Measurements from ENCODE around the gene ZDHHC18. TPM values are rescaled to one million over a fixed set of nuclear protein-coding genes. Genes with fewer than 3 reads are reported as not detected.
A peak's percentile ranks its signal among the peaks of the same experiment; 100 is the strongest.

Gene ZDHHC18
- total RNA-seq, 2 experiments from 2014 or later = 18.2 to 19.5 TPM

DNA sequence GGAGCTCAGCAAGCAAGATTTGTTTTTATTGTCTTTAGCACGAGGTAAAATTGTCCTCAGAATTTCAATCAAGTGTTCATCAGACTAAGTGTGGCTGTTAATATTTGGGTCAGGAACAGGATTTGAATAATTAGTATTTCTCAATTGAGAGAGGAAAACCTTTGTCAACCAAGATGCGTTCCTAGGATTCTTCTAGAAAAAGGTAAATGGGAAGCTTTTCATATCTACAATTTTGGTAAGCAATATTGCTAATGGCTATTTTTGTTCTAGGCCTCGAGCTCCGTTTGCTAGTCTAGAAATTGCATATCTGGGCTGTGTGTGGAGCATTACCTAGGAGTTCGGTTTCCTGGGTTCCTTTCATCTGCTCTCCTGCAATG is 42.9 kb upstream of the ZDHHC18 start:
- H3K4me3 ChIP-seq (ENCODE audit: low read depth, low read length, poor library complexity, severe bottlenecking) = no peak overlapping the region
- no peaks in the 10 kb centered on the region for H3K9me3 ChIP-seq (ENCODE audit: low read length)
- peaks cover 58% of the 10 kb centered on the region for H3K36me3 ChIP-seq (ENCODE audit: insufficient read depth, low read length)
- H3K79me2 ChIP-seq (ENCODE audit: insufficient read depth, low read depth, low read length) = no peaks in the 10 kb centered on the region
- CTCF ChIA-PET (ENCODE audit: unreplicated experiment) = interaction anchor here (0.6 kb wide), 1 partner anchor 76 kb away, joined by 3 read pairs; no protein-coding TSS in a partner anchor
- TF ChIP-seq EZH2phosphoT487 (IDR thresholded peaks at IDR 0.05; ENCODE audit: borderline replicate concordance, low read depth, low read length) = no peak
- TF ChIP-seq, protein P1, sequence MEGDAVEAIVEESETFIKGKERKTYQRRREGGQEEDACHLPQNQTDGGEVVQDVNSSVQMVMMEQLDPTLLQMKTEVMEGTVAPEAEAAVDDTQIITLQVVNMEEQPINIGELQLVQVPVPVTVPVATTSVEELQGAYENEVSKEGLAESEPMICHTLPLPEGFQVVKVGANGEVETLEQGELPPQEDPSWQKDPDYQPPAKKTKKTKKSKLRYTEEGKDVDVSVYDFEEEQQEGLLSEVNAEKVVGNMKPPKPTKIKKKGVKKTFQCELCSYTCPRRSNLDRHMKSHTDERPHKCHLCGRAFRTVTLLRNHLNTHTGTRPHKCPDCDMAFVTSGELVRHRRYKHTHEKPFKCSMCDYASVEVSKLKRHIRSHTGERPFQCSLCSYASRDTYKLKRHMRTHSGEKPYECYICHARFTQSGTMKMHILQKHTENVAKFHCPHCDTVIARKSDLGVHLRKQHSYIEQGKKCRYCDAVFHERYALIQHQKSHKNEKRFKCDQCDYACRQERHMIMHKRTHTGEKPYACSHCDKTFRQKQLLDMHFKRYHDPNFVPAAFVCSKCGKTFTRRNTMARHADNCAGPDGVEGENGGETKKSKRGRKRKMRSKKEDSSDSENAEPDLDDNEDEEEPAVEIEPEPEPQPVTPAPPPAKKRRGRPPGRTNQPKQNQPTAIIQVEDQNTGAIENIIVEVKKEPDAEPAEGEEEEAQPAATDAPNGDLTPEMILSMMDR (conservative IDR thresholded peaks at IDR 0.05; ENCODE audit: low read length) = no peak
- no peak overlapping the region for H3K4me2 ChIP-seq (ENCODE audit: low read length)
- no peak for DNase-seq (ENCODE audit: low spot score)
- BruUV-seq (replicated peaks) = no TSS peak
- H2AFZ ChIP-seq (ENCODE audit: low read length) = no peak overlapping the region
- H3K9me2 ChIP-seq (ENCODE audit: insufficient read depth, low read length) = no peaks in the 10 kb centered on the region
- intact Hi-C loops (cut with micrococcal nuclease; ENCODE audit: unreplicated experiment) = no loop called here
- H3K27ac ChIP-seq (ENCODE audit: low read depth, low read length, poor library complexity, severe bottlenecking) = no peak overlapping the region
- no peaks in the 10 kb centered on the region for H4K20me1 ChIP-seq (ENCODE audit: insufficient read depth, low read length)
- H3K4me1 ChIP-seq (ENCODE audit: insufficient read depth, low read length, poor library complexity, severe bottlenecking) = peaks cover 29% of the 10 kb centered on the region
- POLR2A ChIA-PET = no interaction called here

DNA sequence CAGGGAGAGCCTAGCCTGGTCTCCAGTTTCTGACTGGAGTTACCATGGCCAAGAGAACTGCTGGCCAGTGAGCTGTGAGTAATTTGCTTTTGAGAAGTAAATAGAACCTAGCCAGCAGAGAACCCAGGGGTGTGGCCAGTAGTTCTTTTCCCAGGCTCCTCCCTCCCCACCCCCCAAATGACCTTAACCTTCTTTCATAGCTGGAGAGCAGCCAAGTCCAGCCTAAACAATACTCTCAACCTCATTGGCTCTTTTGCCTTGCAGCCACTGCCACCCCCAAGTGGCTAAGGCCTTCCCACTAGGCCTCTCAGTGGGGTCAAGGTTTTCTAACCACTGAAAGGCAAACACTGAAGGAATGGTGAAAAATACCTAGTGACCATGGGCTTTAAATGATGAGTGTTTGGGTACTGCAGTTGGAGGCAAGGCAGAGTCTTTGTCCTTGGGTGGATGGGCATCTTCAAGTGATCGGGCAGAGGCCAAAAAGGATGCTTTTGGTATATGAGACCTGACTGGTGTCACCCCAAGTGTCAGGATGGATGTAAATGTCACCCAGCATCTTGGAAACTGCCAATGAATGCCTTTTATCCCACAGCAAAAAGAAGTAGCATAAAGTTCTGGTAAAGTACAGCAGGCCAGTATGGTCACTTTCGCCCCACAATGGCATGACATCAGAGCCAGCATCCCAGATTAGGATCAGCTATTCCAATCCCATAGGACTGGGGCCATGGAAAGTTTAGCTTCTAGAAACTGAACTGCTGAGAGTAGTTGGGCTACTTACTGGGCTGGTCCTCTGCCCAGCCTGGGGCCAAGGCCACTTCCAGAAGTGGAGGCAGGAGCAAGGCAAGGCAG is 42.2 kb upstream of the ZDHHC18 start:
- Histone ChIP-seq H3K9me2 (ENCODE audit: insufficient read depth, low read length) (no peaks in the 10 kb centered on the region), H3K27ac (ENCODE audit: low read depth, low read length, poor library complexity, severe bottlenecking) (peak overlapping the region; percentile 4), H4K20me1 (ENCODE audit: insufficient read depth, low read length) (no peaks in the 10 kb centered on the region), H3K79me2 (ENCODE audit: insufficient read depth, low read depth, low read length) (no peaks in the 10 kb centered on the region), H3K4me3 (ENCODE audit: low read depth, low read length, poor library complexity, severe bottlenecking) (no peak overlapping the region), H3K9me3 (ENCODE audit: low read length) (no peaks in the 10 kb centered on the region), H3K4me1 (ENCODE audit: insufficient read depth, low read length, poor library complexity, severe bottlenecking) (peaks cover 34% of the 10 kb centered on the region), H3K36me3 (ENCODE audit: insufficient read depth, low read length) (peaks cover 52% of the 10 kb centered on the region), H3K4me2 (ENCODE audit: low read length) (no peak overlapping the region), H2AFZ (ENCODE audit: low read length) (no peak overlapping the region)
- CTCF ChIA-PET (ENCODE audit: unreplicated experiment) = no interaction called here
- BruUV-seq (replicated peaks) = no TSS peak
- POLR2A ChIA-PET = interaction anchor here (2.2 kb wide), 1 partner anchor 86 kb away, joined by 12 read pairs; no protein-coding TSS in a partner anchor
- TF ChIP-seq, protein P1 (conservative IDR thresholded peaks at IDR 0.05; ENCODE audit: low read length) = no peak
- no peak for TF ChIP-seq EZH2phosphoT487 (IDR thresholded peaks at IDR 0.05; ENCODE audit: borderline replicate concordance, low read depth, low read length)
- intact Hi-C loops (cut with micrococcal nuclease; ENCODE audit: unreplicated experiment) = no loop called here
- no peak for DNase-seq (ENCODE audit: low spot score)

DNA sequence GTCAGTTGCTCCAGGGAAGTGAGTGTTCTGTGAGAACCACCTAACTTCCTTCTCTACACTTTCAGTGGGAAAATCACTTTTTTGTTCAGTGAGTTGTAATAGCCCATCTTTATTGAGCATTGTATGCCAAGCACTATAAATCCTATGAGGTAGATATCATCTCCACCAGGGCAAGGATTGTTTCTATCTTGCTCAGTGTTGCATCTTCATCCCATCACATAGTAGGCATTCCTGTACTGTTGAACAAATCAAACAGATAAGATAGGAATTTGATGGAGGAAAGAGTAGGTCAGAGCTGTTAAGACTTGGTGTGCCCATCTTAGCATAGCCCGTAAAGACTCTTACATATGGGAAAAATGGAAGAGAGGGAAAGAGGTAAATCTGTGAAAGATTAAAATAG is 41.6 kb upstream of the ZDHHC18 start:
- TF ChIP-seq, protein P1 (conservative IDR thresholded peaks at IDR 0.05; ENCODE audit: low read length) = no peak
- TF ChIP-seq EZH2phosphoT487 (IDR thresholded peaks at IDR 0.05; ENCODE audit: borderline replicate concordance, low read depth, low read length) = no peak
- no peaks in the 10 kb centered on the region for H3K9me2 ChIP-seq (ENCODE audit: insufficient read depth, low read length)
- H4K20me1 ChIP-seq (ENCODE audit: insufficient read depth, low read length) = no peaks in the 10 kb centered on the region
- H3K4me1 ChIP-seq (ENCODE audit: insufficient read depth, low read length, poor library complexity, severe bottlenecking) = peaks cover 40% of the 10 kb centered on the region
- H2AFZ ChIP-seq (ENCODE audit: low read length) = no peak overlapping the region
- no peaks in the 10 kb centered on the region for H3K9me3 ChIP-seq (ENCODE audit: low read length)
- no TSS peak for BruUV-seq (replicated peaks)
- POLR2A ChIA-PET = interaction anchor here (0.7 to 2.2 kb wide), 4 partner anchors 42 to 172 kb away, joined by 3 to 12 read pairs (median 4); no protein-coding TSS in a partner anchor
- intact Hi-C loops (cut with micrococcal nuclease; ENCODE audit: unreplicated experiment) = no loop called here
- H3K4me3 ChIP-seq (ENCODE audit: low read depth, low read length, poor library complexity, severe bottlenecking) = no peak overlapping the region
- peaks cover 46% of the 10 kb centered on the region for H3K36me3 ChIP-seq (ENCODE audit: insufficient read depth, low read length)
- CTCF ChIA-PET (ENCODE audit: unreplicated experiment) = interaction anchor here (1.3 kb wide), 1 partner anchor 108 kb away, joined by 5 read pairs; no protein-coding TSS in a partner anchor
- peak overlapping the region; percentile 4 for H3K27ac ChIP-seq (ENCODE audit: low read depth, low read length, poor library complexity, severe bottlenecking)
- no peaks in the 10 kb centered on the region for H3K79me2 ChIP-seq (ENCODE audit: insufficient read depth, low read depth, low read length)
- no peak for DNase-seq (ENCODE audit: low spot score)
- no peak overlapping the region for H3K4me2 ChIP-seq (ENCODE audit: low read length)

All from OCI-LY7 (cell line).